HuH-7 (cell line): Measurements from ENCODE around the gene BMAL2.

Source experiments
- DNase-seq: peaks from one replicate; pipeline ENCODE4 v3.0.0; 2011; ENCODE audit warnings: low spot score

The BMAL2 gene

DNA sequence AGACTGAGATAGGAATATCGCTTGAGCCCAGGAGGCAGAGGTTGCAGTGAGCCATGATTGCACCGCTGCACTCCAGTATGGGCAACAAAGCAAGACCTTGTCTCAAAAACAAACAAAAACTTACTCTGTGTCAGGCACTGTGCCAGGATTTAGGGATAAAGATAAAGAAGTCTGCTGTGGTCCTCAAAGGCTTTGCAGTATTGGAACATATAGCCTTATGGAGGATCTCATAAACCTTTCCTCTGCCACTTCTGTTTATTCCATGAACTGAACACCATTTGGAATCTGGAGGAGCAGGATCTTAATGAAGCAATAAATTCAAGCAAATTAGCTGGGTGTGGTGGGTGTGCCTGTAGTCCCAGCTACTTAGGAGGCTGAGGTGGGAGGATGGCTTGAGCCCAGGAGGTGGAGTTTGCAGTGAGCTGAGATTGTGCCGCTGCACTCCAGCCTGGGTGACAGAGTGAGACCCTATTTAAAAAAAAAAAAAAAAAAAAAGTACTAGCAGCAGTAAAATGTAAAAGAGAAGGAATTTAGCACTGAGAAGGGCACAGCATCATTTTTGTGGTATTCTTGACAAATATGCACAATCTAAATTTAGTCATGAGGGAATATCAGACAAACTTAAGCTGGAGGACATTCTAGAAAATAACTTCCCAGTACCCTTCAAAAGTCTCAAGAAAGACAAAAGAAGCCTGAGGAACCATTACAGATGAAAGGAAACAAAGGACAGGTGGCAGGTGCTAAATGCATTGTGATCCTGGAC is 27.1 kb downstream of the BMAL2 start:
- no peak for DNase-seq

DNA sequence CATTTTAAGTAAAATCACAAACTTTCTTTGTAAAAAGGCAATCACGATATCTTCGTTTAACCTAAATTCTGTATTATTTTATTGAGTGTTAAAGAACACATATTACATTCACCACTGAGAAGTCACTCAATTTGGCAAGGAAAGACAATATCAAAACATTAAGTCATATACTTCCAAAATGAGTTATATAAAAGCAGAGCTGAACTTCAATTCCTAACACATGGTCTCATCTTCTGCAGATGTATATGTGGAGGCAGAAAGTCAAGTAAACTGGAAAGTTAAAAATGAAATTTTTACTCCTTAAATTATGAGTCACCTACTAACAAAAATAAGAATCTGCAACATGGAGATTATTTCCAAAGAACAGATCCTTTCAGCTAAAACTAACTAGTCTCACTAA is 28.7 kb downstream of the BMAL2 start:
- no peak for DNase-seq

GRCh38 chr12:27366621-27367020 is 34.0 kb downstream of the BMAL2 start:
- DNase-seq, result no peak

DNA sequence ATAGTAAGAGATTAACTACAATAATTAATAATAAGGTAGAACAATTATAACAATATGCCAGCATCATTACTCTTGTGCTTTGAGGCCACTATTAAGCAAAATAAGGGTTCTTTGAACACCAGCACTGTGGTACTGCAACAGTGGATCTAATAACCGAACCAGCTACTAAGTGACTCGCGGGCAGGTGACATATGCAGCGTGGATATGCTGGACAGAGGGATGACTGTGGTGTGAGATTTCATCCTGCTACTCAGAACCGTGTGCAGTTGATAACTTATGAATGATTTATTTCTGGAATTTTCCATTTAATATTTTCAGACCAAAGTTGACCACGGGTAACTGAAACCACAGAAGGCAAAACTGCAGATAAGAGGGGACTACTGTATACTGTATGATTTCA is 34.4 kb downstream of the BMAL2 start:
- DNase-seq, result no peak

GRCh38 chr12:27382171-27382795 is 49.6 kb downstream of the BMAL2 start:
- no peak for DNase-seq
